ENCODE results near the gene NFYB. TPM values are rescaled to one million over a fixed set of nuclear protein-coding genes. Genes with fewer than 3 reads are reported as not detected.

NFYB gene
- total RNA-seq, 8 experiments from 2014 or later = 8.3 to 25.7 (median 25.2) TPM

DNA sequence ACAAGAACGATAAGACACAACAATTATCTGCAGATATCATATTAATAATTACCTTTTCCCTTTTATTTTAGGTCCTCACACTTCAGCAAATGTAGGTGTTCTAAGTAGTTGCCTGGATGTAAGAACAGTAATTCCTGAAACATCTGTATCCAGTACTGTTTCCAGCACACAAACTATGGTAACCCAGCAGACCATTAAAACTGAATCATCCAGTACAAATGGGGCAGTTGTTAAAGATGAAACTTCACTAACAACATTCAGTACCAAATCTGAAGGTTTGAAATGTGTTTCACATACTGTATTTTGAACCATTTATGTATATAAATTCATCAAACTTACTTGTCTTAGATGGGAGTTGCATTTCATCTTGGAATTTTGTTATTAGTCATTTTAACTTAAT, 42.7 kb downstream of the NFYB start:
- H3K27ac ChIP-seq = no peak overlapping the region
- peaks cover 0 to 3% of the 10 kb centered on the region in 2 donors for H3K4me1 ChIP-seq (replicated peaks in 1 of 2)
- H3K4me3 ChIP-seq = no peak overlapping the region
- no peak for ATAC-seq (replicated peaks in 6 of 8)
- 80 to 100% (median 100%) methylated on average over 1 of the region's 1 CpG; no CpG with 5 or more reads in 2 of the 10 experiments for WGBS, 10 experiments
- in situ Hi-C loops (cut with MboI; ENCODE audit: low pct_unique_long_range_greater_than_20kb in 2 of 9, low sequenced_read_pairs in 9 of 9, unreplicated experiment in 9 of 9) = loop anchor here in 1 of 9 experiments (25.0 kb wide), 1 partner anchor 108 kb away; no protein-coding TSS in a partner anchor

DNA sequence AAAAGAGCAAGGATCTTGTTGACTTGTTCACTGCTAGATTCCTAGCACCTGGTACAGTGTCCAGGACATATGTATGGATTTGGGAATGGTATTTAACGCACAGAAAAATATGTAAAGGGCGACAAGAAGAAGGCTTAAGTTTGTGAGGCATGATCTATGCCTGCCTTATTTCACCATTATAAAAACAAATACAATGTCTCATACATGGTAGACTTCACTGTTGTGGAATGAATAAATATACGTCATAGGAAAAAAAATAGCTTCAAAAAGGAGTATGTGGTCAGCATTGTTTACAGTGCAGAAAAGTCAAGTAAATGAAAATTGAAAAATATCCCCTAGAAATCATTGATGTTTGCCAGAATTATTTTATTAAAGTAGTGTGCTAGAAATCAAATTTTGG, 43.7 kb downstream of the NFYB start:
- H3K27ac ChIP-seq = no peak overlapping the region
- WGBS, 10 experiments = 85 to 100% (median 98%) methylated on average over 1 to 3 of the region's 3 CpGs
- no peak overlapping the region for H3K4me3 ChIP-seq
- no peak for ATAC-seq (replicated peaks in 6 of 8)
- peaks cover 0 to 3% of the 10 kb centered on the region in 2 donors for H3K4me1 ChIP-seq (replicated peaks in 1 of 2)
- in situ Hi-C loops (cut with MboI; ENCODE audit: low pct_unique_long_range_greater_than_20kb in 2 of 9, low sequenced_read_pairs in 9 of 9, unreplicated experiment in 9 of 9) = loop anchor here in 1 of 9 experiments (25.0 kb wide), 1 partner anchor 107 kb away; no protein-coding TSS in a partner anchor

GRCh38 chr12:104091136-104091535, 46.9 kb downstream of the NFYB start:
- 55 to 100% (median 100%) methylated on average over 1 to 4 of the region's 4 CpGs; no CpG with 5 or more reads in 2 of the 10 experiments for WGBS, 10 experiments
- Histone ChIP-seq H3K4me1 (replicated peaks in 1 of 2) (peaks cover 0 to 3% of the 10 kb centered on the region in 2 donors), H3K4me3 (no peak overlapping the region), H3K27ac (no peak overlapping the region)
- no peak for ATAC-seq (replicated peaks in 6 of 8)
- in situ Hi-C loops (cut with MboI; ENCODE audit: low pct_unique_long_range_greater_than_20kb in 2 of 9, low sequenced_read_pairs in 9 of 9, unreplicated experiment in 9 of 9) = loop anchor here in 1 of 9 experiments (25.0 kb wide), 1 partner anchor 104 kb away; no protein-coding TSS in a partner anchor

- WGBS, 10 experiments = 57 to 100% (median 100%) methylated on average over 1 of the region's 1 CpG; no CpG with 5 or more reads in 6 of the 10 experiments
- Histone ChIP-seq H3K4me3 (no peak overlapping the region), H3K27ac (no peak overlapping the region), H3K4me1 (replicated peaks in 1 of 2) (peaks cover 0 to 3% of the 10 kb centered on the region in 2 donors)
- in situ Hi-C loops (cut with MboI; ENCODE audit: low pct_unique_long_range_greater_than_20kb in 2 of 9, low sequenced_read_pairs in 9 of 9, unreplicated experiment in 9 of 9) = loop anchor here in 1 of 9 experiments (25.0 kb wide), 1 partner anchor 103 kb away; no protein-coding TSS in a partner anchor
- ATAC-seq (replicated peaks in 6 of 8) = peak in 3 of 8 experiments; percentile 18 to 61 (median 23)
These were observed 47.3 kb downstream of the NFYB start for GRCh38 chr12:104090685-104091084.

- Histone ChIP-seq H3K27ac (no peak overlapping the region), H3K4me3 (no peak overlapping the region), H3K4me1 (replicated peaks in 1 of 2) (no peaks in the 10 kb centered on the region)
- in situ Hi-C loops (cut with MboI; ENCODE audit: low pct_unique_long_range_greater_than_20kb in 2 of 9, low sequenced_read_pairs in 9 of 9, unreplicated experiment in 9 of 9) = loop anchor here in 1 of 9 experiments (25.0 kb wide), 1 partner anchor 97 kb away; no protein-coding TSS in a partner anchor
- 79 to 100% (median 94%) methylated on average over 3 to 7 of the region's 8 CpGs; no CpG with 5 or more reads in 3 of the 10 experiments for WGBS, 10 experiments
- no peak for ATAC-seq (replicated peaks in 6 of 8)
These were observed 54.1 kb downstream of the NFYB start for GRCh38 chr12:104083769-104084475.

DNA sequence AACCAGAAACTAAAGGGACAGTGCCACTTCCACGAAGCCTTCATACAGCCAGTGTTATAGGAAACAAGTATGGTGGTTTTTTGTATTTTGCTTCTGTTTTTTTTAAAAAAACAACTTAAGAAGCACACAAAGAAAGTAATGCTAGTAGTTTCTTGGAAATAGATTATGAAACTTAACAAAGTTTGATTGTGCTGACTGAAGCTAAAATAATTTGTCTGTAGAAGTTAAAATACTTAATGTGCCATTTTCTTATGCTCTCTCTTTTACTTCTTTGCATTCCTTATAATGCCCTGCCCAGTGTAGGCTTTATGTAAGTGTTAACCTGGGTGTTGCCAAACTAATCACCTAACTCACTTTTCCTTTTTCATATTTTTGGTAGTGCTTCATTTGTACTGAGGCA, 57.2 kb downstream of the NFYB start:
- WGBS, 10 experiments = 63 to 100% (median 84%) methylated on average over 1 of the region's 1 CpG
- in situ Hi-C loops (cut with MboI; ENCODE audit: low pct_unique_long_range_greater_than_20kb in 2 of 9, low sequenced_read_pairs in 9 of 9, unreplicated experiment in 9 of 9) = loop anchor here in 1 of 9 experiments (25.0 kb wide), 1 partner anchor 93 kb away; no protein-coding TSS in a partner anchor
- H3K4me3 ChIP-seq = no peak overlapping the region
- H3K27ac ChIP-seq = no peak overlapping the region
- H3K4me1 ChIP-seq (replicated peaks in 1 of 2) = no peaks in the 10 kb centered on the region
- ATAC-seq (replicated peaks in 6 of 8) = no peak

GRCh38 chr12:104079024-104079423, 59.0 kb downstream of the NFYB start:
- in situ Hi-C loops (cut with MboI; ENCODE audit: low pct_unique_long_range_greater_than_20kb in 2 of 9, low sequenced_read_pairs in 9 of 9, unreplicated experiment in 9 of 9) = loop anchor here in 1 of 9 experiments (25.0 kb wide), 1 partner anchor 92 kb away; no protein-coding TSS in a partner anchor
- WGBS, 10 experiments = 100% methylated on average over 1 of the region's 1 CpG; no CpG with 5 or more reads in 7 of the 10 experiments
- ATAC-seq (replicated peaks in 6 of 8) = no peak
- H3K4me1 ChIP-seq (replicated peaks in 1 of 2) = no peaks in the 10 kb centered on the region
- no peak overlapping the region for H3K4me3 ChIP-seq
- no peak overlapping the region for H3K27ac ChIP-seq

GRCh38 chr12:104073699-104074098, 64.3 kb downstream of the NFYB start:
- no peak for ATAC-seq (replicated peaks in 6 of 8)
- Histone ChIP-seq H3K4me1 (replicated peaks in 1 of 2) (no peaks in the 10 kb centered on the region), H3K27ac (no peak overlapping the region), H3K4me3 (no peak overlapping the region)
- WGBS, 10 experiments = 86 to 100% (median 100%) methylated on average over 1 of the region's 1 CpG; no CpG with 5 or more reads in 5 of the 10 experiments
- in situ Hi-C loops (cut with MboI; ENCODE audit: low pct_unique_long_range_greater_than_20kb in 2 of 9, low sequenced_read_pairs in 9 of 9, unreplicated experiment in 9 of 9) = no loop called here

DNA sequence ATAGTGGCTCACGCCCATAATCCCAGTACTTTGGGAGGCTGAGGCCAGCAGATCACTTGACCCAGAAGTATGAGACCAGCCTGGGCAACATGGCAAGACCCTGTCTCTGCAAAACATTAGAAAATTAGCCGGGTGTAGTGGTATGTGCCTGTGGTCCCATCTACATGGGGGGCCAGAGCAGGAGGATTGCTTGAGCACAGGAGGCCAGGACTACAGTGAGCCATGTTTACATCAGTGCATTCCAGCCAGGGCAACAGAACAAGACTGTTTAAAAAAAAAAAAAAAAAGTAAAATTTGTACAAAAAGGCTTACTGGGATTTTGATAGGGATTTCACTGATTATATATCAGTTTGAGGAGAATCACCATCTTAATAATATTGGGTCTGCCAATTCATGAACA, 65.9 kb downstream of the NFYB start:
- no peak for ATAC-seq (replicated peaks in 6 of 8)
- no peaks in the 10 kb centered on the region for H3K4me1 ChIP-seq (replicated peaks in 1 of 2)
- in situ Hi-C loops (cut with MboI; ENCODE audit: low pct_unique_long_range_greater_than_20kb in 2 of 9, low sequenced_read_pairs in 9 of 9, unreplicated experiment in 9 of 9) = no loop called here
- H3K4me3 ChIP-seq = no peak overlapping the region
- WGBS, 10 experiments = 83 to 100% (median 100%) methylated on average over 1 to 2 of the region's 2 CpGs; no CpG with 5 or more reads in 1 of the 10 experiments
- H3K27ac ChIP-seq = no peak overlapping the region

Other genes starting within 250 kb of the NFYB start
- 100 to 1,000 TPM; 232 to 997 (median 542) TPM for gene HSP90B1, start 207.8 kb downstream of the NFYB start, total RNA-seq
- gene TDG, start 172.3 kb downstream of the NFYB start, total RNA-seq = 10 to 100 TPM; 21.5 to 49.3 (median 32.8) TPM
- gene GLT8D2, start 88.0 kb downstream of the NFYB start, total RNA-seq = 10 to 100 TPM in 2 of 8 experiments, 1 to 10 TPM in 6; 1.3 to 31.2 (median 3.4) TPM
- 10 to 100 TPM; 10.1 to 25.0 (median 16.8) TPM for gene HCFC2, start 73.7 kb downstream of the NFYB start, total RNA-seq
- gene TXNRD1, start 77.6 kb upstream of the NFYB start, total RNA-seq = 100 to 1,000 TPM in 3 of 8 experiments, 10 to 100 TPM in 5; 42.8 to 219 (median 87.5) TPM
- gene EID3, start 165.5 kb upstream of the NFYB start, total RNA-seq = 10 to 100 TPM in 2 of 8 experiments, 1 to 10 TPM in 6; 1.5 to 14.3 (median 3.8) TPM

Measured in motor neuron (in vitro differentiated cells).